K562 (cell line): ENCODE measurements around the gene DPYSL4. TPM values are rescaled to one million over a fixed set of nuclear protein-coding genes. Genes with fewer than 3 reads are reported as not detected.

Experiments
- ATAC-seq: fragments of 200-7000 bp; cut with Tn5 transposase; 3 replicates; pipeline ENCODE4 v1.9.1; 2020; ENCODE audit warnings: moderate library complexity
- BruUV-seq: library from RNA; stranded (reverse); fragments of 400-500 nt; replicated peaks from 2 replicates; lab custom pipeline; 2021; lab: Mats Ljungman, UMichigan
- CTCF ChIA-PET: fragments of 300-600 bp; formaldehyde crosslinking; extraction: SDS; loops from one replicate; lab custom pipeline; 2021; ENCODE audit warnings: low intra/inter-chr PET ratio; lab: Yijun Ruan, JAX
- POLR2A ChIA-PET: fragments of 300-600, 350-650 bp; sonication (Branson Sonifier 250); formaldehyde crosslinking; extraction: SDS; loops from one replicate; lab custom pipeline; 2021; ENCODE audit warnings: antibody characterized with exemption, inconsistent platforms; lab: Yijun Ruan, JAX
- DNase-seq, 4 experiments: peaks; one replicate each; pipeline versions ENCODE4 v3.0.0 to v3.0.0-alpha.2; 2011 to 2018; ENCODE audit warnings: low spot score in 3 of 4, mixed read lengths in 3 of 4; ENCODE audit errors: extremely low read depth in 1 of 4
- FAIRE-seq: peaks from 2 replicates; lab custom pipeline; 2011; peaks lifted over from hg19 to GRCh38; lab: Jason Lieb, UNC
- H2AFZ ChIP-seq: 2 replicates; pipeline ENCODE4 v1.6.0; 2011; ENCODE audit warnings: low read depth, low read length, control low read depth, inconsistent platforms
- H3K27ac ChIP-seq: fragments of 200-600 bp; 3 replicates; pipeline ENCODE4 v1.8.0; 2011; ENCODE audit warnings: low read depth, mild to moderate bottlenecking, control low read depth, inconsistent platforms, low read length, moderate library complexity, mixed read lengths; ENCODE audit errors: extremely low read depth
- H3K27me3 ChIP-seq, 2 experiments: fragments of 300-600 bp in 1 of 2; 2 replicates in 1 of 2; 3 replicates in 1 of 2; pipeline versions ENCODE4 v1.6.0 to v1.8.0; 2011; ENCODE audit warnings: inconsistent platforms in 2 of 2, low read length in 2 of 2, mild to moderate bottlenecking in 1 of 2, mixed read lengths in 1 of 2, moderate library complexity in 1 of 2; ENCODE audit not compliant: control insufficient read depth in 2 of 2, insufficient read depth in 2 of 2
- H3K36me3 ChIP-seq: fragments of 300-600 bp; 3 replicates; pipeline ENCODE4 v1.8.0; 2011; ENCODE audit warnings: mild to moderate bottlenecking, low read length, inconsistent platforms; ENCODE audit not compliant: control insufficient read depth, insufficient read depth
- H3K4me1 ChIP-seq, 2 experiments: fragments of 200-600 bp in 1 of 2; replicated peaks in 1 of 2; 2 replicates in 1 of 2; 3 replicates in 1 of 2; pipeline versions ENCODE4 v1.5.1 to v1.8.0; 2011; ENCODE audit warnings: inconsistent platforms in 2 of 2, low read length in 2 of 2, mild to moderate bottlenecking in 1 of 2, mixed read lengths in 1 of 2, moderate library complexity in 1 of 2; ENCODE audit not compliant: control insufficient read depth in 2 of 2, insufficient read depth in 2 of 2
- H3K4me2 ChIP-seq: 2 replicates; pipeline ENCODE4 v1.6.1; 2011; ENCODE audit warnings: low read length, control low read depth, inconsistent platforms, mixed read lengths; ENCODE audit not compliant: insufficient read depth
- H3K4me3 ChIP-seq: fragments of 200-600 bp; sonication (generic), shearing (Covaris generic); 2 replicates; pipeline ENCODE4 v1.5.1; 2016; ENCODE audit warnings: control low read depth, inconsistent platforms
- H3K79me2 ChIP-seq: fragments of 200-600 bp; 3 replicates; pipeline ENCODE4 v1.8.0; 2011; ENCODE audit warnings: low read length, inconsistent platforms; ENCODE audit not compliant: control insufficient read depth, insufficient read depth
- H3K9ac ChIP-seq, 2 experiments: 2 replicates each; pipeline versions ENCODE4 v1.6.0 to v1.6.1; 2011; ENCODE audit warnings: low read depth in 2 of 2, low read length in 2 of 2, control low read depth in 1 of 2, inconsistent platforms in 1 of 2, mild to moderate bottlenecking in 1 of 2, mixed read lengths in 1 of 2; ENCODE audit not compliant: insufficient read depth in 1 of 2
- H3K9me1 ChIP-seq: one replicate; pipeline ENCODE4 v1.6.0; 2011; ENCODE audit warnings: inconsistent platforms, mild to moderate bottlenecking, low read length, moderate library complexity; ENCODE audit not compliant: control insufficient read depth, insufficient read depth
- H3K9me3 ChIP-seq: replicated peaks from 2 replicates; pipeline ENCODE4 v1.5.1; 2011; ENCODE audit warnings: low read depth, low read length, inconsistent platforms; ENCODE audit not compliant: control insufficient read depth, insufficient read depth
- H4K20me1 ChIP-seq: replicated peaks from 2 replicates; pipeline ENCODE4 v1.6.1; 2011; ENCODE audit warnings: low read length, inconsistent platforms, mixed read lengths; ENCODE audit not compliant: control insufficient read depth, insufficient read depth
- CTBP1 ChIP-seq: fragments of 450-650 bp; IDR thresholded peaks from 2 replicates; pipeline ENCODE4 v1.6.1; 2016; ENCODE audit warnings: borderline replicate concordance
- CTCF ChIP-seq, 3 experiments: IDR thresholded peaks in 2 of 3; conservative IDR thresholded peaks in 1 of 3; 2 replicates each; pipeline ENCODE4 v1.5.1; 2011 to 2012; ENCODE audit warnings: low read length in 3 of 3, mild to moderate bottlenecking in 3 of 3, control low read depth in 2 of 3, improper control_type of control experiment in 1 of 3, inconsistent platforms in 1 of 3, low read depth in 1 of 3, mixed read lengths in 1 of 3, moderate library complexity in 1 of 3; ENCODE audit not compliant: insufficient read depth in 2 of 3
- MEIS2 ChIP-seq: fragments of 450-650 bp; IDR thresholded peaks from 2 replicates; pipeline ENCODE4 v1.6.1; 2014; ENCODE audit warnings: mild to moderate bottlenecking; ENCODE audit not compliant: partially characterized antibody
- NRF1 ChIP-seq, 2 experiments: fragments of 450-650 bp; IDR thresholded peaks in 1 of 2; conservative IDR thresholded peaks in 1 of 2; 2 replicates each; pipeline ENCODE4 v1.6.1; 2014; ENCODE audit warnings: mild to moderate bottlenecking in 2 of 2
- PKNOX1 ChIP-seq: fragments of 450-650 bp; IDR thresholded peaks from 2 replicates; pipeline ENCODE4 v1.6.1; 2016
- ZBTB1 ChIP-seq: sonication (generic); formaldehyde crosslinking; IDR thresholded peaks from 2 replicates; pipeline ENCODE4 v1.8.1; 2023; ENCODE audit warnings: missing genetic modification reagents, low read depth, mild to moderate bottlenecking, borderline replicate concordance
- ZBTB43 ChIP-seq: sonication (generic); formaldehyde crosslinking; IDR thresholded peaks from 2 replicates; pipeline ENCODE4 v1.8.0; 2023; ENCODE audit warnings: mild to moderate bottlenecking, missing genetic modification reagents
- ZNF124 ChIP-seq: sonication (generic); formaldehyde crosslinking; IDR thresholded peaks from 2 replicates; pipeline ENCODE4 v1.8.1; 2022; ENCODE audit warnings: missing genetic modification reagents
- ZNF583 ChIP-seq: fragments of 250-450 bp; sonication (Bioruptor Pico); IDR thresholded peaks from 2 replicates; pipeline ENCODE4 v1.4.0; 2020
- ZNF79 ChIP-seq: fragments of 250-450 bp; sonication (Bioruptor Pico); IDR thresholded peaks from 2 replicates; pipeline ENCODE4 v1.4.0; 2020; ENCODE audit warnings: low read depth, mild to moderate bottlenecking, moderate library complexity
- ZSCAN29 ChIP-seq: fragments of 450-650 bp; IDR thresholded peaks from 2 replicates; pipeline ENCODE4 v1.6.1; 2017
- WGBS: fragments of 100-300 bp; shearing (Covaris generic); methylation state at CpG from one replicate; pipeline ENCODE4 v1.1.6; 2016; ENCODE audit warnings: low coverage, mixed read lengths; ENCODE audit not compliant: insufficient coverage; ENCODE audit errors: missing lambda C conversion rate; 5-methylcytosine and 5-hydroxymethylcytosine counted together
- in situ Hi-C: fragments of 300-500 bp; cut with MboI; formaldehyde crosslinking; loops from 4 replicates; pipeline ENCODE4 v1.15.0; 2018; ENCODE audit warnings: inconsistent platforms, mixed read lengths
- intact Hi-C: fragments of 100-400 bp; cut with micrococcal nuclease; formaldehyde crosslinking; loops from 2 replicates; pipeline ENCODE4 v1.14.2; 2022
- polyA plus RNA-seq, 8 experiments: library from polyadenylated mRNA; depleted of rRNA in 4 of 8; stranded (reverse) in 5 of 8; unstranded in 3 of 8; fragments of >200 nt; fragmentation: Nextera tagmentation in 2 of 8; fragmentation: Illumina TruSeq in 1 of 8; extraction: Ambion mirVana in 2 of 8; extraction: Trizol in 1 of 8; gene quantifications; 2 replicates each; pipeline versions ENCODE4 v1.2.1 to v1.2.3, GENCODE V29; 2011 to 2014; ENCODE audit warnings: inconsistent platforms in 1 of 8, missing spikeins in 1 of 8
- total RNA-seq, 7 experiments: library from RNA; depleted of rRNA in 6 of 7; stranded (reverse); fragments of >200 nt in 6 of 7; fragmentation: Illumina TruSeq in 2 of 7; extraction: Trizol in 2 of 7; gene quantifications; 2 replicates each; pipeline versions ENCODE4 v1.2.1 to v1.2.3, GENCODE V29; 2011 to 2021; ENCODE audit warnings: low replicate concordance in 1 of 7
- TF ChIP-seq, protein P1 (sequence below), 3 experiments: fragments of 200-800 bp in 1 of 3; fragments of 250-450 bp in 1 of 3; fragments of 450-650 bp in 1 of 3; sonication (Bioruptor Pico) in 1 of 3; sonication (Bioruptor generic) in 1 of 3; formaldehyde crosslinking in 1 of 3; IDR thresholded peaks; 2 replicates each; pipeline versions ENCODE4 v1.6.1 to v1.8.0; 2016 to 2022; ENCODE audit warnings: mild to moderate bottlenecking in 2 of 3, missing genetic modification characterization in 2 of 3, missing compliant biosample characterization in 1 of 3, moderate library complexity in 1 of 3
- TF ChIP-seq, protein P2 (sequence below): fragments of 250-450 bp; sonication (Bioruptor Pico); IDR thresholded peaks from 2 replicates; pipeline ENCODE4 v1.5.0; 2021

Gene DPYSL4
- total and polyA plus RNA-seq, 9 of the 15 experiments (the other 6 are each of a cell fraction or from before 2014, with no cell fraction given), result 0.03 TPM; not detected in 8

- 3% methylated on average over 3 of the region's 16 CpGs for WGBS
- TF ChIP-seq ZBTB1 (CRISPR knock-in tag), result no peak
- no peak for TF ChIP-seq ZNF79 (CRISPR knock-in tag)
- TF ChIP-seq, protein P1, sequence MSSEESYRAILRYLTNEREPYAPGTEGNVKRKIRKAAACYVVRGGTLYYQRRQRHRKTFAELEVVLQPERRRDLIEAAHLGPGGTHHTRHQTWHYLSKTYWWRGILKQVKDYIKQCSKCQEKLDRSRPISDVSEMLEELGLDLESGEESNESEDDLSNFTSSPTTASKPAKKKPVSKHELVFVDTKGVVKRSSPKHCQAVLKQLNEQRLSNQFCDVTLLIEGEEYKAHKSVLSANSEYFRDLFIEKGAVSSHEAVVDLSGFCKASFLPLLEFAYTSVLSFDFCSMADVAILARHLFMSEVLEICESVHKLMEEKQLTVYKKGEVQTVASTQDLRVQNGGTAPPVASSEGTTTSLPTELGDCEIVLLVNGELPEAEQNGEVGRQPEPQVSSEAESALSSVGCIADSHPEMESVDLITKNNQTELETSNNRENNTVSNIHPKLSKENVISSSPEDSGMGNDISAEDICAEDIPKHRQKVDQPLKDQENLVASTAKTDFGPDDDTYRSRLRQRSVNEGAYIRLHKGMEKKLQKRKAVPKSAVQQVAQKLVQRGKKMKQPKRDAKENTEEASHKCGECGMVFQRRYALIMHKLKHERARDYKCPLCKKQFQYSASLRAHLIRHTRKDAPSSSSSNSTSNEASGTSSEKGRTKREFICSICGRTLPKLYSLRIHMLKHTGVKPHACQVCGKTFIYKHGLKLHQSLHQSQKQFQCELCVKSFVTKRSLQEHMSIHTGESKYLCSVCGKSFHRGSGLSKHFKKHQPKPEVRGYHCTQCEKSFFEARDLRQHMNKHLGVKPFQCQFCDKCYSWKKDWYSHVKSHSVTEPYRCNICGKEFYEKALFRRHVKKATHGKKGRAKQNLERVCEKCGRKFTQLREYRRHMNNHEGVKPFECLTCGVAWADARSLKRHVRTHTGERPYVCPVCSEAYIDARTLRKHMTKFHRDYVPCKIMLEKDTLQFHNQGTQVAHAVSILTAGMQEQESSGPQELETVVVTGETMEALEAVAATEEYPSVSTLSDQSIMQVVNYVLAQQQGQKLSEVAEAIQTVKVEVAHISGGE (CRISPR knock-in tag; IDR thresholded peaks at IDR 0.05), result no peak
- peak; percentile 59 to 61 for TF ChIP-seq NRF1 (conservative IDR thresholded peaks at IDR 0.05 in 1 of 2, IDR thresholded peaks at IDR 0.05 in 1 of 2)
- TF ChIP-seq, protein P2, sequence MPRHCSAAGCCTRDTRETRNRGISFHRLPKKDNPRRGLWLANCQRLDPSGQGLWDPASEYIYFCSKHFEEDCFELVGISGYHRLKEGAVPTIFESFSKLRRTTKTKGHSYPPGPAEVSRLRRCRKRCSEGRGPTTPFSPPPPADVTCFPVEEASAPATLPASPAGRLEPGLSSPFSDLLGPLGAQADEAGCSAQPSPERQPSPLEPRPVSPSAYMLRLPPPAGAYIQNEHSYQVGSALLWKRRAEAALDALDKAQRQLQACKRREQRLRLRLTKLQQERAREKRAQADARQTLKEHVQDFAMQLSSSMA (CRISPR knock-in tag), result no peak
- no peak for TF ChIP-seq ZNF124 (CRISPR knock-in tag)
- TF ChIP-seq ZBTB43 (CRISPR knock-in tag), result no peak
- peak; percentile 82 for TF ChIP-seq PKNOX1
- peak; percentile 42; the same call in 1 of the 2 replicates for TF ChIP-seq CTBP1
- no peak for TF ChIP-seq ZSCAN29
- no peak for TF ChIP-seq ZNF583 (CRISPR knock-in tag)
- TF ChIP-seq MEIS2, result peak; percentile 39
- peak in 2 of 3 experiments; percentile 36 to 46; a peak in 2 of 6 replicates for TF ChIP-seq CTCF (IDR thresholded peaks at IDR 0.05 in 2 of 3, conservative IDR thresholded peaks at IDR 0.05 in 1 of 3; ENCODE audit: insufficient read depth in 2 of 3, low read depth in 1 of 3, low read length in 3 of 3)
These were observed 23.4 kb upstream of the DPYSL4 start for GRCh38 chr10:132163278-132163765.

More at GRCh38 chr10:132163278-132163765, 23.4 kb upstream of the DPYSL4 start:
- Histone ChIP-seq H3K4me2 (no peak overlapping the region), H3K27ac (no peak overlapping the region), H3K9ac (no peak overlapping the region), H3K4me3 (no peak overlapping the region), H4K20me1 (peaks cover 5% of the 10 kb centered on the region; the same call in 1 of the 2 replicates), H3K9me1 (no peaks in the 10 kb centered on the region), H3K79me2 (no peaks in the 10 kb centered on the region), H3K36me3 (no peaks in the 10 kb centered on the region), H3K27me3 (peaks cover 0 to 24% of the 10 kb centered on the region in 2 experiments; a peak in 2 of 5 replicates), H3K9me3 (no peaks in the 10 kb centered on the region), H3K4me1 (peaks cover 0 to 17% of the 10 kb centered on the region in 2 experiments; a peak in 3 of 5 replicates), H2AFZ (no peak overlapping the region)
- peak; percentile 91 for FAIRE-seq
- no TSS peak for BruUV-seq
- peak; percentile 100 for ATAC-seq
- ChIA-PET POLR2A (no interaction called here), CTCF (no interaction called here)
- in situ Hi-C loops, result no loop called here
- peak; percentile 73 to 85 (median 84) for DNase-seq
- intact Hi-C loops, result no loop called here
